ENCODE measurements around the gene ZCCHC7. TPM values are rescaled to one million over a fixed set of nuclear protein-coding genes. Genes with fewer than 3 reads are reported as not detected.

The ZCCHC7 gene
- total RNA-seq, 2 experiments from 2014 or later = 76.4 to 108 TPM

DNA sequence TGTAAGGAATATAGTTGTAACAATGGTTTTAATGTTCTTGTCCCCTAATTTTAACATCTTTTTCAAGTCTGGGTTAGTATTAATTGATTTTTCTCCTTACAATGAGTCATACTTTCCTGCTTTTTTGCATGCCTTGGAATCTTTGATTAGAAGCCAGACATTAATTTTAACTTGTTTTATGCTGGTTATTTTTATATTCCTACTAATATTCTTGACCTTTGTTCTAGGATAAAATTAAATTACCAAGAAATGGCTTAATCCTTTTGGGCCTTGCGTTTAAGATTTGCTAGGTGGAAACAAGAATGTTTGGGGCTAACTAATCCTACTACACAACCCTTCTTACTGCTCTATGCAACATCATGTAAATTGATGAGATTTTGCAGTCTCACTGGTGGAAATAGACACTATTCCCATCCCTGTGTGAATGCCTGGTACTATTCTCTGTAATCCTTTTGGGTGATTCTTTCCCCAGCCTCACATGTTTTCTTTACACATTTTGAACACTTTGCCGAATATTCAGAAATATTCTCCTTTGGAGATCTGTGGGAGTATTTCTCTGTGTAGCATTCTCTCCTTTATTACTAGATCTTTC is 47.2 kb downstream of the ZCCHC7 start:
- intact Hi-C loops (cut with micrococcal nuclease; ENCODE audit: unreplicated experiment) = no loop called here
- H3K4me3 ChIP-seq (ENCODE audit: low read depth, low read length, poor library complexity, severe bottlenecking) = no peak overlapping the region
- H3K27ac ChIP-seq (ENCODE audit: low read depth, low read length, poor library complexity, severe bottlenecking) = no peak overlapping the region
- no peak for DNase-seq (ENCODE audit: low spot score)
- H3K4me1 ChIP-seq (ENCODE audit: insufficient read depth, low read length, poor library complexity, severe bottlenecking) = peaks cover 28% of the 10 kb centered on the region
- 0 out of 2 replicates have a peak, but pooled peaks cover 3% of the 10 kb centered on the region for H3K9me3 ChIP-seq (ENCODE audit: low read length)
- no peak overlapping the region for H2AFZ ChIP-seq (ENCODE audit: low read length)
- H3K36me3 ChIP-seq (ENCODE audit: insufficient read depth, low read length) = peaks cover 89% of the 10 kb centered on the region
- TF ChIP-seq EZH2phosphoT487 (IDR thresholded peaks at IDR 0.05; ENCODE audit: borderline replicate concordance, low read depth, low read length) = no peak
- TF ChIP-seq, protein P1, sequence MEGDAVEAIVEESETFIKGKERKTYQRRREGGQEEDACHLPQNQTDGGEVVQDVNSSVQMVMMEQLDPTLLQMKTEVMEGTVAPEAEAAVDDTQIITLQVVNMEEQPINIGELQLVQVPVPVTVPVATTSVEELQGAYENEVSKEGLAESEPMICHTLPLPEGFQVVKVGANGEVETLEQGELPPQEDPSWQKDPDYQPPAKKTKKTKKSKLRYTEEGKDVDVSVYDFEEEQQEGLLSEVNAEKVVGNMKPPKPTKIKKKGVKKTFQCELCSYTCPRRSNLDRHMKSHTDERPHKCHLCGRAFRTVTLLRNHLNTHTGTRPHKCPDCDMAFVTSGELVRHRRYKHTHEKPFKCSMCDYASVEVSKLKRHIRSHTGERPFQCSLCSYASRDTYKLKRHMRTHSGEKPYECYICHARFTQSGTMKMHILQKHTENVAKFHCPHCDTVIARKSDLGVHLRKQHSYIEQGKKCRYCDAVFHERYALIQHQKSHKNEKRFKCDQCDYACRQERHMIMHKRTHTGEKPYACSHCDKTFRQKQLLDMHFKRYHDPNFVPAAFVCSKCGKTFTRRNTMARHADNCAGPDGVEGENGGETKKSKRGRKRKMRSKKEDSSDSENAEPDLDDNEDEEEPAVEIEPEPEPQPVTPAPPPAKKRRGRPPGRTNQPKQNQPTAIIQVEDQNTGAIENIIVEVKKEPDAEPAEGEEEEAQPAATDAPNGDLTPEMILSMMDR (conservative IDR thresholded peaks at IDR 0.05; ENCODE audit: low read length) = no peak
- H3K79me2 ChIP-seq (ENCODE audit: insufficient read depth, low read depth, low read length) = peaks cover 54% of the 10 kb centered on the region
- H3K9me2 ChIP-seq (ENCODE audit: insufficient read depth, low read length) = no peaks in the 10 kb centered on the region
- no TSS peak for BruUV-seq (replicated peaks)
- ChIA-PET POLR2A (interaction anchor here (0.6 kb wide), 1 partner anchor 136 kb away, joined by 3 read pairs; no protein-coding TSS in a partner anchor), CTCF (ENCODE audit: unreplicated experiment) (interaction anchor here (1.0 kb wide), 1 partner anchor 47 kb away, joined by 4 read pairs; the partner anchor contains the start of gene ZCCHC7)
- H3K4me2 ChIP-seq (ENCODE audit: low read length) = no peak overlapping the region
- no peaks in the 10 kb centered on the region for H4K20me1 ChIP-seq (ENCODE audit: insufficient read depth, low read length)

DNA sequence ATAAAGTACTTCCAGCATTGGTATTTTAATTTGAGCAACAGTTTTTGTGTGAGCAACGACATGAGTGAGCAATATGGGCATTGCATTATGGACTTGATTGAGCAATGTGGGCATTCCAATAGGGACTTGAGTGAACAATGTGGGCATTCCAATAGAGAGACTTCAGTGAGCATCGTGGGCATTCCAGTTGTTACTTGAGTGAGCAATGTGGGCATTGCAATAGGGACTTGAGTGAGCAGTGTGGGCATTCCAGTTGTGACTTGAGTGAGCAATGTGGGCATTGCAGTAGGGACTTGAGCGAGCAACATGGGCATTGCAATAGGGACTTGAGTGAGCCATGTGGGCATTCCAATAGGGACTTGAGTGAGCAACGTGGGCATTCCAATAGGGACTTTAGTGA is 52.2 kb downstream of the ZCCHC7 start:
- intact Hi-C loops (cut with micrococcal nuclease; ENCODE audit: unreplicated experiment) = no loop called here
- Histone ChIP-seq H2AFZ (ENCODE audit: low read length) (no peak overlapping the region), H3K9me2 (ENCODE audit: insufficient read depth, low read length) (no peaks in the 10 kb centered on the region), H3K79me2 (ENCODE audit: insufficient read depth, low read depth, low read length) (peaks cover 39% of the 10 kb centered on the region), H3K4me2 (ENCODE audit: low read length) (no peak overlapping the region), H4K20me1 (ENCODE audit: insufficient read depth, low read length) (no peaks in the 10 kb centered on the region), H3K27ac (ENCODE audit: low read depth, low read length, poor library complexity, severe bottlenecking) (no peak overlapping the region), H3K4me3 (ENCODE audit: low read depth, low read length, poor library complexity, severe bottlenecking) (no peak overlapping the region), H3K9me3 (ENCODE audit: low read length) (no peaks in the 10 kb centered on the region), H3K4me1 (ENCODE audit: insufficient read depth, low read length, poor library complexity, severe bottlenecking) (peaks cover 2% of the 10 kb centered on the region), H3K36me3 (ENCODE audit: insufficient read depth, low read length) (peaks cover 77% of the 10 kb centered on the region)
- ChIA-PET POLR2A (no interaction called here), CTCF (ENCODE audit: unreplicated experiment) (no interaction called here)
- no peak for DNase-seq (ENCODE audit: low spot score)
- TF ChIP-seq EZH2phosphoT487 (IDR thresholded peaks at IDR 0.05; ENCODE audit: borderline replicate concordance, low read depth, low read length) = no peak
- TF ChIP-seq, protein P1 (conservative IDR thresholded peaks at IDR 0.05; ENCODE audit: low read length) = no peak
- BruUV-seq (replicated peaks) = no TSS peak

DNA sequence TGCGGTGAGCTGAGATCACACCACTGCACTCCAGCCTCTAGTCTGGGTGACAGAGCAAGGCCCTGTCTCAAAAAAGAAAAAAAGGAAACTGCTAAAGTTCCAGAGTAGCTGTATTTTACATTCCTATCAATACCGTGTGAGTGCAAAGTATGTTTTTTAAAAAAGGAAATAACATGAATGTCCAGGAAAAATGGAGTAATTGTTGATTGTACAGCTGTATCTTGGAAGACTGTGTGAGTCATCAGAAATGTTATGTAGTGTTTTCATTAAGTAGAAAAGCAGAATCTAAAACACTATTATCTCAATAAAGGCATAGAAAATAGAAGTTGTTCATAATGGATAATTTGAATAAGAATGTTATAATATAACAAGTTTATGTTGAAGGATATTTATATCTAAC is 53.9 kb downstream of the ZCCHC7 start:
- no peak overlapping the region for H3K4me3 ChIP-seq (ENCODE audit: low read depth, low read length, poor library complexity, severe bottlenecking)
- no TSS peak for BruUV-seq (replicated peaks)

More for the DNA sequence above, 53.9 kb downstream of the ZCCHC7 start:
- peaks cover 63% of the 10 kb centered on the region for H3K36me3 ChIP-seq (ENCODE audit: insufficient read depth, low read length)
- DNase-seq (ENCODE audit: low spot score) = no peak
- peaks cover 13% of the 10 kb centered on the region for H3K4me1 ChIP-seq (ENCODE audit: insufficient read depth, low read length, poor library complexity, severe bottlenecking)
- H2AFZ ChIP-seq (ENCODE audit: low read length) = no peak overlapping the region
- H3K27ac ChIP-seq (ENCODE audit: low read depth, low read length, poor library complexity, severe bottlenecking) = no peak overlapping the region
- POLR2A ChIA-PET = interaction anchor here (0.8 to 1.0 kb wide), 2 partner anchors 8 to 18 kb away, joined by 3 read pairs; no protein-coding TSS in a partner anchor
- no peak overlapping the region for H3K4me2 ChIP-seq (ENCODE audit: low read length)
- intact Hi-C loops (cut with micrococcal nuclease; ENCODE audit: unreplicated experiment) = no loop called here
- no peaks in the 10 kb centered on the region for H4K20me1 ChIP-seq (ENCODE audit: insufficient read depth, low read length)
- H3K9me3 ChIP-seq (ENCODE audit: low read length) = no peaks in the 10 kb centered on the region
- CTCF ChIA-PET (ENCODE audit: unreplicated experiment) = no interaction called here
- H3K79me2 ChIP-seq (ENCODE audit: insufficient read depth, low read depth, low read length) = peaks cover 48% of the 10 kb centered on the region
- TF ChIP-seq EZH2phosphoT487 (IDR thresholded peaks at IDR 0.05; ENCODE audit: borderline replicate concordance, low read depth, low read length) = no peak
- TF ChIP-seq, protein P1 (conservative IDR thresholded peaks at IDR 0.05; ENCODE audit: low read length) = no peak
- H3K9me2 ChIP-seq (ENCODE audit: insufficient read depth, low read length) = no peaks in the 10 kb centered on the region

All from OCI-LY7 (cell line).